NB4 (cell line): Measurements from ENCODE around the gene CDKAL1.

Experiments
- CTCF ChIP-seq: IDR thresholded peaks from one replicate; pipeline ENCODE4 v1.5.1; 2012; ENCODE audit warnings: low read depth, low read length
- POLR2A ChIP-seq: IDR thresholded peaks from 2 replicates; pipeline ENCODE4 v1.6.1; 2011; ENCODE audit warnings: mild to moderate bottlenecking; ENCODE audit not compliant: insufficient read length; ENCODE audit errors: extremely low read depth
- TF ChIP-seq, protein P1 (sequence below): IDR thresholded peaks from 2 replicates; pipeline ENCODE4 v1.6.1; 2011; ENCODE audit warnings: low read depth, low read length

DNA sequence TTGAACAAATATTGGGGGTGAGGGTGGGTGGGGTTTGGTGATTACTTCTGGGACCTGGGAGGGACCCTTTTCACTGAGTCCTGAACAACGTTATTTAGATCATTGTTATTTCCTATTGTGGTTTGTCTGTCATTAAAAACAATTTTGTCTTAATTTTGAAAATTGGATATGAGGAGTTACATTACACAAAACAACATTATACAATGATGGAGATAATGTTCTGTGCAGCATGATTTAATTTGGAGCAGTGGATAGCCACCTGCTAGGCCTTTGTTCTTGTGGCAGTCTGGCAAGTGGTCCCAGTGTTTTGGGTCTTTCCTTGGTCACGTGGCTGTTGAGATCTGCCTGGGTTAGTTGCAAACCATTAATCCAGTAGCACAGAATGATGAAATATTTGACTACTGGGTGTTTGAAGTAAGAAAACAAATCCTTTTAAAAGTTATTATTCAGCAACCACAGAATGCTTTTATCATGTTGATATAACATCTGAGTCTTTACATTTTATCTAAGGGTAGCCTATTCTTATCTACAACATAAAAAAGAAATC lies 172.8 kb downstream of the CDKAL1 start:
- TF ChIP-seq POLR2A, result no peak
- TF ChIP-seq, protein P1, sequence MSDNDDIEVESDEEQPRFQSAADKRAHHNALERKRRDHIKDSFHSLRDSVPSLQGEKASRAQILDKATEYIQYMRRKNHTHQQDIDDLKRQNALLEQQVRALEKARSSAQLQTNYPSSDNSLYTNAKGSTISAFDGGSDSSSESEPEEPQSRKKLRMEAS, result no peak
- TF ChIP-seq CTCF, result no peak
